Heart left ventricle (tissue), 13 donors: ENCODE measurements around the gene STXBP2.

Experiments
- CTCF ChIP-seq, 12 donors: fragments of 200-600 bp; sonication (generic) in 4 of 12; IDR thresholded peaks; one replicate each; pipeline versions ENCODE4 v1.5.0 to v1.8.0; 2018 to 2022; ENCODE audit warnings: antibody characterized with exemption in 12 of 12, mild to moderate bottlenecking in 5 of 12
- POLR2A ChIP-seq, 2 donors: fragments of 450-650 bp; IDR thresholded peaks; one replicate each; pipeline ENCODE4 v1.6.1; 2017; ENCODE audit warnings: antibody characterized with exemption in 2 of 2, mild to moderate bottlenecking in 2 of 2, moderate library complexity in 2 of 2
- donor health status: ischemic (EF 13 %, LVEDD 7.1; RV severe dilation, severe dysfunction).
- donor health status: DM: no; HTN: yes; CAD: no.
- donor health status: DM: no; HTN: no; CAD: no.
- donor health status: ischemic (EF 25% LVEDD 6.9; RV normal size, moderate dysfunction).
- donor health status: ischemic (EF 25% LVEDD 5.7; RV mildly dilated, moderate dysfunction).
- donor health status: ischemic (EF 35%, LVEDD 5.7; RV mildly dilated, moderate dysfunction).
- donor health status: nonischemic (EF 11% LVEDD 7.7; RV severe dilation, severe dysfunction).
- donor health status: DM: yes; HTN: yes; CAD: no.
- donor health status: PGD.
- donor health status: ischemic (EF 29% LVEDD 5.4; RV normal size, mild dysfunction).
- donor health status: nonischemic (EF 23%, LVEDD 6.1; RV moderate dilation, normal function).

GRCh38 chr19:7628589-7629311 is 8.2 kb upstream of the STXBP2 start:
- TF ChIP-seq CTCF (IDR thresholded peaks at IDR 0.05), result no peak
- no peak for TF ChIP-seq POLR2A (IDR thresholded peaks at IDR 0.05)
